CD4-positive, alpha-beta T cell (primary cell): ENCODE measurements around the gene AGK. TPM values are rescaled to one million over a fixed set of nuclear protein-coding genes. Genes with fewer than 3 reads are reported as not detected.

Experiments used
- ATAC-seq: fragments of 200-7000 bp; cut with Tn5 transposase; one replicate; pipeline ENCODE4 v1.10.0; 2022; ENCODE audit warnings: mild to moderate bottlenecking; ENCODE audit not compliant: poor library complexity
- CTCF ChIA-PET: fragments of 350-600 bp; sonication (Branson Sonifier 250); formaldehyde crosslinking; loops from one replicate; lab custom pipeline; 2021; ENCODE audit warnings: antibody characterized with exemption, inconsistent platforms; lab: Charles Lee
- POLR2A ChIA-PET: fragments of 350-600 bp; sonication (Branson Sonifier 250); formaldehyde crosslinking; loops from one replicate; lab custom pipeline; 2021; ENCODE audit warnings: antibody characterized with exemption, inconsistent platforms; lab: Charles Lee
- DNase-seq, 14 experiments: peaks; one replicate each; pipeline ENCODE4 v3.0.0-alpha.2; 2013 to 2020; ENCODE audit warnings: mixed read lengths in 2 of 14
- H3K27ac ChIP-seq, 2 donors: one replicate each; pipeline versions ENCODE4 v1.5.1 to v1.7.0; 2013; ENCODE audit warnings: low read length in 2 of 2, low read depth in 1 of 2, mild to moderate bottlenecking in 1 of 2
- H3K27me3 ChIP-seq, 2 experiments: 1 replicate in 1 of 2; 2 replicates in 1 of 2; pipeline versions ENCODE4 v1.6.1 to v1.7.0; 2013; ENCODE audit warnings: low read length in 2 of 2, control low read depth in 1 of 2, mild to moderate bottlenecking in 1 of 2, moderate library complexity in 1 of 2; ENCODE audit not compliant: insufficient read depth in 2 of 2, control insufficient read depth in 1 of 2
- H3K36me3 ChIP-seq: one replicate; pipeline ENCODE4 v1.6.1; 2013; ENCODE audit warnings: low read length, control low read depth; ENCODE audit not compliant: insufficient read depth
- H3K4me1 ChIP-seq: one replicate; pipeline ENCODE4 v1.6.1; 2013; ENCODE audit warnings: low read length, control low read depth; ENCODE audit not compliant: insufficient read depth
- H3K4me3 ChIP-seq: one replicate; pipeline ENCODE4 v1.5.1; 2013; ENCODE audit warnings: mild to moderate bottlenecking, low read length, moderate library complexity
- H3K9me3 ChIP-seq, 2 experiments: 1 replicate in 1 of 2; 2 replicates in 1 of 2; pipeline versions ENCODE4 v1.6.1 to v1.7.0; 2013; ENCODE audit warnings: low read length in 2 of 2, mild to moderate bottlenecking in 2 of 2, control low read depth in 1 of 2, moderate library complexity in 1 of 2; ENCODE audit not compliant: control insufficient read depth in 1 of 2, insufficient read depth in 1 of 2
- H3K27ac Mint-ChIP-seq: one replicate; pipeline ENCODE4 v1.8.0; 2020; ENCODE audit warnings: mixed read lengths
- H3K27me3 Mint-ChIP-seq: one replicate; pipeline ENCODE4 v1.8.0; 2021; ENCODE audit warnings: mixed read lengths
- H3K36me3 Mint-ChIP-seq: one replicate; pipeline ENCODE4 v1.8.0; 2021; ENCODE audit warnings: low read depth, mixed read lengths
- H3K4me1 Mint-ChIP-seq: one replicate; pipeline ENCODE4 v1.8.0; 2021; ENCODE audit warnings: low read depth, mixed read lengths
- H3K4me3 Mint-ChIP-seq: one replicate; pipeline ENCODE4 v1.8.0; 2020; ENCODE audit warnings: mild to moderate bottlenecking, mixed read lengths
- H3K9me3 Mint-ChIP-seq: one replicate; pipeline ENCODE4 v1.8.0; 2020; ENCODE audit warnings: mixed read lengths
- intact Hi-C, 2 experiments: fragments of 100-400 bp; cut with DNase I in 1 of 2; cut with micrococcal nuclease in 1 of 2; formaldehyde crosslinking; loops; one replicate each; pipeline versions ENCODE4 v1.15.1 to v1.9.0; 2023 to 2025; cut with DNase I, micrococcal nuclease
- total RNA-seq, 174 experiments: library from RNA in 2 of 174; stranded (reverse) in 2 of 174; gene quantifications; one replicate each; pipeline ENCODE4 v1.2.3 and lab custom pipeline; 2021 to 2026
- TF ChIP-seq, protein P1 (sequence below): fragments of 200-600 bp; IDR thresholded peaks from one replicate; pipeline ENCODE4 v1.8.0; 2022; ENCODE audit warnings: antibody characterized with exemption, mild to moderate bottlenecking

The AGK gene
- total RNA-seq, 2 experiments from 2014 or later, result 18.9 to 20.5 TPM

- Histone ChIP-seq H3K4me1 (no peaks in the 10 kb centered on the region), H3K9me3 (no peaks in the 10 kb centered on the region), H3K4me3 (no peak overlapping the region), H3K27me3 (no peaks in the 10 kb centered on the region), H3K27ac (no peak overlapping the region), H3K36me3 (peaks cover 41% of the 10 kb centered on the region)
- TF ChIP-seq, protein P1, sequence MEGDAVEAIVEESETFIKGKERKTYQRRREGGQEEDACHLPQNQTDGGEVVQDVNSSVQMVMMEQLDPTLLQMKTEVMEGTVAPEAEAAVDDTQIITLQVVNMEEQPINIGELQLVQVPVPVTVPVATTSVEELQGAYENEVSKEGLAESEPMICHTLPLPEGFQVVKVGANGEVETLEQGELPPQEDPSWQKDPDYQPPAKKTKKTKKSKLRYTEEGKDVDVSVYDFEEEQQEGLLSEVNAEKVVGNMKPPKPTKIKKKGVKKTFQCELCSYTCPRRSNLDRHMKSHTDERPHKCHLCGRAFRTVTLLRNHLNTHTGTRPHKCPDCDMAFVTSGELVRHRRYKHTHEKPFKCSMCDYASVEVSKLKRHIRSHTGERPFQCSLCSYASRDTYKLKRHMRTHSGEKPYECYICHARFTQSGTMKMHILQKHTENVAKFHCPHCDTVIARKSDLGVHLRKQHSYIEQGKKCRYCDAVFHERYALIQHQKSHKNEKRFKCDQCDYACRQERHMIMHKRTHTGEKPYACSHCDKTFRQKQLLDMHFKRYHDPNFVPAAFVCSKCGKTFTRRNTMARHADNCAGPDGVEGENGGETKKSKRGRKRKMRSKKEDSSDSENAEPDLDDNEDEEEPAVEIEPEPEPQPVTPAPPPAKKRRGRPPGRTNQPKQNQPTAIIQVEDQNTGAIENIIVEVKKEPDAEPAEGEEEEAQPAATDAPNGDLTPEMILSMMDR, result no peak
- intact Hi-C loops, result no loop called here
- ATAC-seq, result no peak
- DNase-seq, result no peak
- H3K4me1 Mint-ChIP-seq, result no peaks in the 10 kb centered on the region
- H3K9me3 Mint-ChIP-seq, result no peaks in the 10 kb centered on the region
- H3K27me3 Mint-ChIP-seq, result no peaks in the 10 kb centered on the region
- CTCF ChIA-PET, result interaction anchor here (0.8 kb wide), 1 partner anchor 187 kb away, joined by 4 read pairs; no protein-coding TSS in a partner anchor
- POLR2A ChIA-PET, result no interaction called here
- H3K27ac Mint-ChIP-seq, result no peak overlapping the region
- H3K4me3 Mint-ChIP-seq, result no peak overlapping the region
- peaks cover 71% of the 10 kb centered on the region for H3K36me3 Mint-ChIP-seq
Observed at GRCh38 chr7:141598408-141598807, 47.2 kb downstream of the AGK start.

- intact Hi-C loops, result no loop called here
- no peak overlapping the region for H3K27ac Mint-ChIP-seq
- H3K27me3 Mint-ChIP-seq, result no peaks in the 10 kb centered on the region
- H3K9me3 ChIP-seq, result no peaks in the 10 kb centered on the region
- H3K9me3 Mint-ChIP-seq, result no peaks in the 10 kb centered on the region
- H3K4me3 ChIP-seq, result no peak overlapping the region
- ChIA-PET CTCF (no interaction called here), POLR2A (no interaction called here)
- TF ChIP-seq, protein P1, result no peak
- H3K4me1 Mint-ChIP-seq, result no peaks in the 10 kb centered on the region
- no peaks in the 10 kb centered on the region for H3K4me1 ChIP-seq
- ATAC-seq (no peak), DNase-seq (no peak)
- H3K27ac ChIP-seq, result no peak overlapping the region
- no peak overlapping the region for H3K4me3 Mint-ChIP-seq
- peaks cover 35% of the 10 kb centered on the region for H3K36me3 ChIP-seq
- peaks cover 63% of the 10 kb centered on the region for H3K36me3 Mint-ChIP-seq
- H3K27me3 ChIP-seq, result no peaks in the 10 kb centered on the region
Observed at GRCh38 chr7:141600168-141601006, 49.2 kb downstream of the AGK start.

DNA sequence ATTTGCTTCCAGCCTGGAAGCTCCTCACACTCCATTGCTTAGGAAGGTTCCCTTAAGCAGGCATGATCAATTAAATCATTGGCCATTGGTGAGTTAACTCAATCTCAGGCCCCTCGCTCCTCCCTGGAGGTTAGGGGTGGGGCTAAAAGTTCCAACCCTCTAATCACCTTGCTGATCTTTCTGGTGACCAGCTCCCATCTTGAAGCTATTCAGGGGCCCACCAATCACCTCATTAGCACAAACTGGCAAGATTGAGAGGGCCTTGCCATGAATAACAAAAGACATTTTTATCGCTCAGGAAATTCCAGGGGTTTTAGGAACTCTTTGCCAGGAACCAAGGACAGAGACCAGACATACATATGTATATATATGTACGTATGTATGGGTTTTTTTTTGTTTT, 58.4 kb downstream of the AGK start:
- DNase-seq (no peak), ATAC-seq (no peak)
- no peaks in the 10 kb centered on the region for H3K9me3 Mint-ChIP-seq
- intact Hi-C loops, result no loop called here
- ChIA-PET POLR2A (no interaction called here), CTCF (no interaction called here)
- no peaks in the 10 kb centered on the region for H3K27me3 ChIP-seq
- H3K4me3 Mint-ChIP-seq, result no peak overlapping the region
- H3K36me3 ChIP-seq, result peaks cover 36% of the 10 kb centered on the region
- H3K36me3 Mint-ChIP-seq, result peaks cover 84% of the 10 kb centered on the region
- no peaks in the 10 kb centered on the region for H3K9me3 ChIP-seq
- no peaks in the 10 kb centered on the region for H3K27me3 Mint-ChIP-seq
- TF ChIP-seq, protein P1, result no peak
- no peaks in the 10 kb centered on the region for H3K4me1 Mint-ChIP-seq
- no peaks in the 10 kb centered on the region for H3K4me1 ChIP-seq
- H3K27ac ChIP-seq, result no peak overlapping the region
- no peak overlapping the region for H3K4me3 ChIP-seq
- H3K27ac Mint-ChIP-seq, result no peak overlapping the region
